Measurements from ENCODE around the gene MRPL53. TPM values are rescaled to one million over a fixed set of nuclear protein-coding genes. Genes with fewer than 3 reads are reported as not detected.
A peak's percentile ranks its signal among the peaks of the same experiment; 100 is the strongest.

The MRPL53 gene
- total and polyA plus RNA-seq, 2 of the 13 experiments (the other 11 are each of a cell fraction or from before 2014, with no cell fraction given) = 34.3 to 51.9 TPM

- TF ChIP-seq AKNA (CRISPR knock-in tag; IDR thresholded peaks at IDR 0.05; ENCODE audit: borderline replicate concordance) = no peak
- 0 out of 2 replicates have a peak, but pooled peaks have one; percentile 0 for TF ChIP-seq DMAP1 (CRISPR knock-in tag; IDR thresholded peaks at IDR 0.05)
- TF ChIP-seq SRF (IDR thresholded peaks at IDR 0.05; ENCODE audit: low read depth, low read length) = no peak
- TF ChIP-seq REST (IDR thresholded peaks at IDR 0.05; ENCODE audit: borderline replicate concordance in 1 of 2, low read depth in 1 of 2, low read length in 2 of 2) = no peak
- TF ChIP-seq ZNF646 (CRISPR knock-in tag; IDR thresholded peaks at IDR 0.05) = 0 out of 2 replicates have a peak, but pooled peaks have one; percentile 8
- no peak; the same call in 1 of the 2 replicates for TF ChIP-seq PLSCR1 (CRISPR knock-in tag; IDR thresholded peaks at IDR 0.05; ENCODE audit: borderline replicate concordance)
- TF ChIP-seq E2F2 (CRISPR knock-in tag; IDR thresholded peaks at IDR 0.05; ENCODE audit: borderline replicate concordance) = no peak
Measured at GRCh38 chr2:74503506-74504475, 31.3 kb upstream of the MRPL53 start (continued).

Measured in HepG2 (cell line).